Adrenal gland (tissue), 5 donors: ENCODE results near the gene ASIC3.

Experiments used
- POLR2A ChIP-seq, 2 donors: fragments of 450-650 bp; IDR thresholded peaks; one replicate each; pipeline ENCODE4 v1.6.1; 2017; ENCODE audit warnings: antibody characterized with exemption in 2 of 2, mild to moderate bottlenecking in 2 of 2, moderate library complexity in 1 of 2
- TF ChIP-seq, protein P1 (sequence below), 6 experiments: fragments of 450-650 bp in 4 of 6; fragments of 200-600 bp in 2 of 6; sonication (generic) in 1 of 6; IDR thresholded peaks; 1 replicate in 5 of 6; 2 replicates in 1 of 6; pipeline versions ENCODE4 v1.5.1 to v1.8.0; 2016 to 2021; ENCODE audit warnings: antibody characterized with exemption in 6 of 6, mild to moderate bottlenecking in 2 of 6, moderate library complexity in 1 of 6
- donor health status: DM: no; HTN: no; CAD: no.

- TF ChIP-seq, protein P1, sequence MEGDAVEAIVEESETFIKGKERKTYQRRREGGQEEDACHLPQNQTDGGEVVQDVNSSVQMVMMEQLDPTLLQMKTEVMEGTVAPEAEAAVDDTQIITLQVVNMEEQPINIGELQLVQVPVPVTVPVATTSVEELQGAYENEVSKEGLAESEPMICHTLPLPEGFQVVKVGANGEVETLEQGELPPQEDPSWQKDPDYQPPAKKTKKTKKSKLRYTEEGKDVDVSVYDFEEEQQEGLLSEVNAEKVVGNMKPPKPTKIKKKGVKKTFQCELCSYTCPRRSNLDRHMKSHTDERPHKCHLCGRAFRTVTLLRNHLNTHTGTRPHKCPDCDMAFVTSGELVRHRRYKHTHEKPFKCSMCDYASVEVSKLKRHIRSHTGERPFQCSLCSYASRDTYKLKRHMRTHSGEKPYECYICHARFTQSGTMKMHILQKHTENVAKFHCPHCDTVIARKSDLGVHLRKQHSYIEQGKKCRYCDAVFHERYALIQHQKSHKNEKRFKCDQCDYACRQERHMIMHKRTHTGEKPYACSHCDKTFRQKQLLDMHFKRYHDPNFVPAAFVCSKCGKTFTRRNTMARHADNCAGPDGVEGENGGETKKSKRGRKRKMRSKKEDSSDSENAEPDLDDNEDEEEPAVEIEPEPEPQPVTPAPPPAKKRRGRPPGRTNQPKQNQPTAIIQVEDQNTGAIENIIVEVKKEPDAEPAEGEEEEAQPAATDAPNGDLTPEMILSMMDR (IDR thresholded peaks at IDR 0.05): peak; percentile 52 to 75 (median 70)
- TF ChIP-seq POLR2A (IDR thresholded peaks at IDR 0.05): no peak
These were observed 39.6 kb upstream of the ASIC3 start for GRCh38 chr7:151008511-151009323.
